Bronchial smooth muscle cell (primary cell): ENCODE results near the gene DBF4. TPM values are rescaled to one million over a fixed set of nuclear protein-coding genes. Genes with fewer than 3 reads are reported as not detected.

ENCODE experiments used
- total RNA-seq: library from RNA; depleted of rRNA; stranded (reverse); fragments of >200 nt; gene quantifications from 2 replicates; pipeline ENCODE4 v1.2.1, GENCODE V29; 2014

Gene DBF4
- total RNA-seq, result 3.0 and 5.7 TPM in 2 replicates

GRCh38 chr7:87876040-87876868 is at the start of gene DBF4, which contains the start of gene SLC25A40:
TSS of gene DBF4 (plus strand) at chr7:87876493. CDS start at chr7:87876733, 240 bp downstream.
TSS of gene SLC25A40 (minus strand) at chr7:87876360. CDS start at chr7:87858727, 17,633 bp downstream.

GRCh38 chr7:87933953-87934698 is 57.8 kb downstream of the DBF4 start, which contains the start of gene ADAM22:
TSS of gene ADAM22 (plus strand) at chr7:87934251. CDS start at chr7:87934466, 215 bp downstream.

Other genes with a start within 250 kb of the DBF4 start
- gene RUNDC3B, start 248.1 kb upstream of the DBF4 start, total RNA-seq, result 1.2 and 1.3 TPM in 2 replicates
- gene SLC25A40, start 133 bp upstream of the DBF4 start, total RNA-seq, result 1.7 and 3.9 TPM in 2 replicates
- gene ADAM22, start 57.8 kb downstream of the DBF4 start, total RNA-seq, result 0.47 and 1.4 TPM in 2 replicates